Fibroblast of pulmonary artery (primary cell): ENCODE data around the gene SLC26A11.

Source experiments
- DNase-seq: peaks from one replicate; pipeline ENCODE4 v3.0.0-alpha.2; 2010; ENCODE audit warnings: low read depth
- H3K4me3 ChIP-seq: replicated peaks from 2 replicates; pipeline ENCODE4 v1.5.1; 2011; ENCODE audit warnings: low read depth, mild to moderate bottlenecking, control low read depth, low read length, moderate library complexity
- CTCF ChIP-seq: IDR thresholded peaks from 2 replicates; pipeline ENCODE4 v1.5.1; 2011; ENCODE audit warnings: mild to moderate bottlenecking, control low read depth, low read length, inconsistent platforms; ENCODE audit errors: missing control alignments

The SLC26A11 gene

DNA sequence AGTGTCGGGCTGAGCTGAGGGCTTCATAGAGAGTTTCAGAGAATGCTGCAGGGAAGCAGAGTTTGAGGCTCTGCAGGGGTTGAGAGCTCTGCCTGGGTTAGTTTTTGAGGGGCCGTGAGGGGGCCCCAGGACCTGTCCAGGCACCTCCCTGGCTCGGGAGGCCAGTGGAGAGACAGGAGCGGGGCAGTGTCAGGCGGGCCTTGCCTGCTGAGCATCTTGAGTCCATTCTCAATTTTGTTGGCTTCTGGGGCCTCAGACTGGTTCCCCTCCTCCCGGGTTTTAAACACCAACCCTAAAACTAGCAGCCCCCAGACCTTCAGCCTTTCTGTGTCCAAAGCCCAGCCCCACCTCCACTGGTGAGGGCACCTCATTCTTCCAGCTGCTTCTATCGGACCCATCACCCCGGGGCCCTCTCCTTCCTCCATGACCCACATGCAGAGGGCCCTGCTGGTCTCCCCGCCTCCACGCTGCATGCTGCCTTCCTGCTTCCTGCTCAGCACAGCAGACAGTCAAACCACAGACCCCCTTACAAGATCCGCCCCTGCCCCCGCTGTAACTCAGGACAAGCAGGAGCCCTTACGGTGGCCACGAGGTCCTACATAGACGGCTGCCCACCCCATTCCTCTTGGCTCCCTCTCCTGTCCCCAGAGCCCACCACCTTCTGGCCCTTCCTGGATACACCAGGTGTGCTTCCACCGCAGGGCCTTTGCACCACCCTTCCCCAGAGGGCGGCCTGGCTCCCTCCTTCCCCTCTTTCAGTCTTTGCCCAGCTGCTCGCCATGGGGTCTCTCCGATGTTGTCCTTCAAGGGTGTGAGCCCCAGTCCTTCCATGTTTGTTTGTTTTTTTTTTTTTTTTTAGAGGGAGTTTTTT is 44.2 kb downstream of the SLC26A11 start:
- no peak overlapping the region for H3K4me3 ChIP-seq
- no peak for TF ChIP-seq CTCF
- no peak for DNase-seq

DNA sequence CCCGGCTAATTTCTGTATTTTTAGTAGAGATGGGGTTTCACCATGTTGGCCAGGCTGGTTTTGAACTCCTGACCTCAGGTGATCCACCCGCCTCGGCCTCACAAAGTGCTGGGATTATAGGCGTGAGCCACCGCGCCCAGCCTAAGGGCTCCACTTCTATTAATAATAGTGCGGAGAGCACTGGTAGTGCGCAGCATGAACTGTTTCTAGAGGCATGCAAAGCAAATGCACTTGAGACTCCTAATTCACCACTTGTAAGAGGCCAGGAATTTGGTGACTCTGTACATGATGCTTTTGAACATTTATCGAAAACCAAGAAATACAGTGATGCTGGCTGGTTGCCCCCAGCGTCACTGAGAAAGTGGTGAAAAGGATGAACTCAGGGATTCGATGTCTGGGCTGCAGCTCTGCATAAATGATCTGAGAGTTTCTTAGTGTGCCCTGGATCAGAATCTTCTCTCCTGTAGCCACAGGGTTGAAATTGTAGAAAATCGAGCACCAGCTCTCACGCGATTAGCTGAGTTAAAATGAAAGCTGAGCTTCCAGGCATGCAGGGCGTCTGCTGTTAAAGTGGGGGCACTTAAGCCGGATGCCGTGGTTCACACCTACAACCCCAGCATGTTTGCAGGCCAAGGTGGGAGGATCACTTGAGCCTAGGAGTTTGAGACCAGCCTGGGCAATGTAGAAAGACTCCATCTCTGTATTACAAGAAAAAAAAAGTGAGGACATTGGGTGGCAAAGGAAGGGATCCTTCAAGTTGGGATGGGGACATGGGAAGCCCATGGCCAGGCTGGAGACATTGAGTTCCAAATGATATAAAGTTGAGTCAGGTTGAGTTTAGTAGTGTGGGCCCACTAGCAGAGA is 45.2 kb downstream of the SLC26A11 start:
- no peak for DNase-seq
- H3K4me3 ChIP-seq: no peak overlapping the region
- no peak for TF ChIP-seq CTCF

- H3K4me3 ChIP-seq: no peak overlapping the region
- no peak for DNase-seq
- TF ChIP-seq CTCF: no peak
Observed at GRCh38 chr17:80267391-80267790, 47.2 kb downstream of the SLC26A11 start.

- no peak for DNase-seq
- TF ChIP-seq CTCF: no peak
Observed at GRCh38 chr17:80268427-80268826, 48.2 kb downstream of the SLC26A11 start.

DNA sequence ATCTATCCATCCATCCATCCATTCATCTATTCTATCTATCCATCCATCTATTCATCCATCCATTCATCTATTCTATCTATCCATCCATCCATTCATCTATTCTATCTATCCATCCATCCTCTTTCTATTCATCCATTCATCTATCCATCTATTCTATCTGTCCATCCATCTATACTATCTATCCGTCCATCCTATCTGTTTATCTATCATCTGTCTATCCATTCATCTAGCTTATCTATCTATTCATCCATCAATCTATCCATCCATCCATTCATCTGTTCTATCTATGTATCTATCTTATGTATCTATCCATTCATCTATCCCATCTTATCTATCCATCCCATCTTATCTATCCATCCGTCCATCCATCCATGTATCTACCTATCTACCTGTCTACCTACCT is 49.2 kb downstream of the SLC26A11 start:
- no peak overlapping the region for H3K4me3 ChIP-seq
- TF ChIP-seq CTCF: no peak
- no peak for DNase-seq

More at GRCh38 chr17:80268427-80268826, 48.2 kb downstream of the SLC26A11 start:
- no peak overlapping the region for H3K4me3 ChIP-seq

- H3K4me3 ChIP-seq: no peak overlapping the region
- no peak for TF ChIP-seq CTCF
- no peak for DNase-seq
Observed at GRCh38 chr17:80270104-80270503, 49.9 kb downstream of the SLC26A11 start.
